GM23338 (cell line): ENCODE results near the gene CYYR1. TPM values are rescaled to one million over a fixed set of nuclear protein-coding genes. Genes with fewer than 3 reads are reported as not detected.

Experiments
- ATAC-seq: fragments of 200-7000 bp; cut with Tn5 transposase; 3 replicates; pipeline ENCODE4 v1.9.1; 2020
- DNase-seq: peaks from one replicate; pipeline ENCODE4 v3.0.0-alpha.2; 2015; ENCODE audit warnings: low spot score
- H2AFZ ChIP-seq: fragments of 200-600 bp; sonication (generic); 2 replicates; pipeline ENCODE4 v1.8.0; 2016; ENCODE audit warnings: antibody characterized with exemption, mild to moderate bottlenecking, moderate library complexity
- H3F3A ChIP-seq: fragments of 200-600 bp; sonication (generic); replicated peaks from 2 replicates; pipeline ENCODE4 v1.8.0; 2017; ENCODE audit warnings: antibody characterized with exemption, mixed run types, low read depth
- H3K27ac ChIP-seq: fragments of 200-600 bp; sonication (generic); 2 replicates; pipeline ENCODE4 v1.6.1; 2016; ENCODE audit warnings: low read depth
- H3K27me3 ChIP-seq: fragments of 200-600 bp; sonication (generic); 2 replicates; pipeline ENCODE4 v1.8.0; 2016; ENCODE audit warnings: mild to moderate bottlenecking, mixed run types, moderate library complexity; ENCODE audit not compliant: insufficient read depth
- H3K36me3 ChIP-seq: fragments of 200-600 bp; sonication (generic); 2 replicates; pipeline ENCODE4 v1.8.0; 2016; ENCODE audit warnings: mild to moderate bottlenecking; ENCODE audit not compliant: insufficient read depth
- H3K4me1 ChIP-seq: fragments of 200-600 bp; sonication (generic); 2 replicates; pipeline ENCODE4 v1.8.0; 2016; ENCODE audit warnings: mild to moderate bottlenecking, moderate library complexity; ENCODE audit not compliant: insufficient read depth
- H3K4me2 ChIP-seq: fragments of 200-600 bp; sonication (generic); 2 replicates; pipeline ENCODE4 v1.7.1; 2017; ENCODE audit warnings: mixed run types
- H3K4me3 ChIP-seq: fragments of 200-600 bp; sonication (generic); 2 replicates; pipeline ENCODE4 v1.6.1; 2016; ENCODE audit warnings: mixed run types
- H3K79me2 ChIP-seq: fragments of 200-600 bp; sonication (generic); replicated peaks from 2 replicates; pipeline ENCODE4 v1.8.0; 2017; ENCODE audit warnings: mild to moderate bottlenecking; ENCODE audit not compliant: insufficient read depth
- H3K9me2 ChIP-seq: fragments of 200-600 bp; sonication (generic); 2 replicates; pipeline ENCODE4 v1.8.0; 2017; ENCODE audit not compliant: insufficient read depth
- H4K20me1 ChIP-seq: fragments of 200-600 bp; sonication (generic); replicated peaks from 2 replicates; pipeline ENCODE4 v1.8.0; 2017; ENCODE audit warnings: mild to moderate bottlenecking; ENCODE audit not compliant: insufficient read depth
- H3K27ac Mint-ChIP-seq: 2 replicates; pipeline ENCODE4 v1.8.0; 2020; ENCODE audit warnings: inconsistent platforms, mild to moderate bottlenecking, moderate library complexity, mixed read lengths
- H3K27me3 Mint-ChIP-seq: 3 replicates; pipeline ENCODE4 v1.8.0; 2022; ENCODE audit warnings: low read depth, mild to moderate bottlenecking, moderate library complexity, mixed read lengths, inconsistent platforms; ENCODE audit not compliant: insufficient read depth, poor library complexity
- H3K36me3 Mint-ChIP-seq: 3 replicates; pipeline ENCODE4 v1.8.0; 2021; ENCODE audit warnings: low read depth, mild to moderate bottlenecking, inconsistent platforms, moderate library complexity, mixed read lengths
- H3K4me1 Mint-ChIP-seq: 3 replicates; pipeline ENCODE4 v1.8.0; 2020; ENCODE audit warnings: mild to moderate bottlenecking, inconsistent platforms, mixed read lengths
- H3K4me3 Mint-ChIP-seq: 3 replicates; pipeline ENCODE4 v1.8.0; 2021; ENCODE audit warnings: moderate library complexity, mild to moderate bottlenecking, inconsistent platforms, mixed read lengths
- H3K9me3 Mint-ChIP-seq: 3 replicates; pipeline ENCODE4 v1.8.0; 2020; ENCODE audit warnings: moderate library complexity, mild to moderate bottlenecking, inconsistent platforms, mixed read lengths
- CREB1 ChIP-seq: fragments of 250-450 bp; sonication (Bioruptor Pico); IDR thresholded peaks from 2 replicates; pipeline ENCODE4 v1.5.0; 2020; ENCODE audit warnings: low read depth, mild to moderate bottlenecking, moderate library complexity
- EZH2phosphoT487 ChIP-seq: fragments of 200-600 bp; sonication (generic); IDR thresholded peaks from one replicate; pipeline ENCODE4 v1.8.1; 2018; ENCODE audit warnings: antibody characterized with exemption; ENCODE audit not compliant: unreplicated experiment
- JUNB ChIP-seq: IDR thresholded peaks from one replicate; pipeline ENCODE4 v1.6.1; 2016; ENCODE audit warnings: antibody characterized with exemption; ENCODE audit not compliant: unreplicated experiment
- POLR2AphosphoS5 ChIP-seq: IDR thresholded peaks from 2 replicates; pipeline ENCODE4 v1.6.1; 2016; ENCODE audit warnings: antibody characterized with exemption, low read depth
- STAT1 ChIP-seq: IDR thresholded peaks from one replicate; pipeline ENCODE4 v1.6.1; 2016; ENCODE audit warnings: antibody characterized with exemption; ENCODE audit not compliant: unreplicated experiment
- polyA plus RNA-seq: library from polyadenylated mRNA; unstranded; fragments of >200 nt; fragmentation: Nextera tagmentation; extraction: Ambion mirVana; gene quantifications from 2 replicates; pipeline ENCODE4 v1.2.1, GENCODE V29; 2016
- total RNA-seq: library from RNA; depleted of rRNA; stranded (reverse); fragments of >200 nt; shearing (Covaris generic); gene quantifications from 2 replicates; pipeline ENCODE4 v1.2.3, GENCODE V29; 2014
- TF ChIP-seq, protein P1 (sequence below), 2 experiments: fragments of 200-600 bp in 1 of 2; sonication (generic) in 1 of 2; conservative IDR thresholded peaks; 2 replicates each; pipeline versions ENCODE4 v1.5.1 to v1.6.1; 2016 to 2017; ENCODE audit warnings: antibody characterized with exemption in 2 of 2, low read depth in 2 of 2, mild to moderate bottlenecking in 2 of 2, moderate library complexity in 1 of 2
- TF ChIP-seq, protein P2 (sequence below): fragments of 250-450 bp; sonication (Bioruptor Pico); IDR thresholded peaks from 2 replicates; pipeline ENCODE4 v1.5.0; 2020; ENCODE audit warnings: mild to moderate bottlenecking, moderate library complexity
- TF ChIP-seq, protein P3 (sequence below): IDR thresholded peaks from 2 replicates; pipeline ENCODE4 v1.6.1; 2016; ENCODE audit warnings: antibody characterized with exemption

Gene CYYR1
- total and polyA plus RNA-seq, 2 experiments from 2014 or later: 23.8 to 25.4 TPM

DNA sequence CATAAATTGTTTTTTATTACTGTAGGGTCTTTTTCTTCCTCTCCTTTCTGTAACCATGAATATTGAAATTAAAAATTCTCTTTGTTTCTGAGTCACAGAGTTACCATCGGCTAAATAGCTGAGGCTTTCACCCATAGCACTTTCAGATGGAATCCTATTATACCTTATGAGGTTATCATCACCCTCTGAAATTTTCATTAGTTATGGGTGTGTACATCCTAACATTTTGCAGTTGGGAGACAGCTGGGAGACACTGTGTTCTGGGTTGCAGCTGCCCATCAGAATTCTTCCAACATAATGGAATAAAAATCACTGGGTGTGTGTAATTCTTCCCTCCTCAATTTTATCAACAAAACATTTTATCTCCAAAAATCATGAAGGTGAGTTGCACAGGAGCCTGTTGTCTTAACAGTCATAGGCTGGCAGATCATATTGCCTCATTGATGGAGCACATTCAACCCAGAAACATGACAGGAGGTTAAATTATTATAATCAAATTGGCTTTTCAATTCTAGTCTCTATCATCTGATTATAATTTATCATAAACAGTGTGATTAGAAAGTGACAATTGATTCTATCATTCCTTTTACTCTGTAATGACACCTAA, 17.4 kb downstream of the CYYR1 start (continued):
- TF ChIP-seq, protein P1, sequence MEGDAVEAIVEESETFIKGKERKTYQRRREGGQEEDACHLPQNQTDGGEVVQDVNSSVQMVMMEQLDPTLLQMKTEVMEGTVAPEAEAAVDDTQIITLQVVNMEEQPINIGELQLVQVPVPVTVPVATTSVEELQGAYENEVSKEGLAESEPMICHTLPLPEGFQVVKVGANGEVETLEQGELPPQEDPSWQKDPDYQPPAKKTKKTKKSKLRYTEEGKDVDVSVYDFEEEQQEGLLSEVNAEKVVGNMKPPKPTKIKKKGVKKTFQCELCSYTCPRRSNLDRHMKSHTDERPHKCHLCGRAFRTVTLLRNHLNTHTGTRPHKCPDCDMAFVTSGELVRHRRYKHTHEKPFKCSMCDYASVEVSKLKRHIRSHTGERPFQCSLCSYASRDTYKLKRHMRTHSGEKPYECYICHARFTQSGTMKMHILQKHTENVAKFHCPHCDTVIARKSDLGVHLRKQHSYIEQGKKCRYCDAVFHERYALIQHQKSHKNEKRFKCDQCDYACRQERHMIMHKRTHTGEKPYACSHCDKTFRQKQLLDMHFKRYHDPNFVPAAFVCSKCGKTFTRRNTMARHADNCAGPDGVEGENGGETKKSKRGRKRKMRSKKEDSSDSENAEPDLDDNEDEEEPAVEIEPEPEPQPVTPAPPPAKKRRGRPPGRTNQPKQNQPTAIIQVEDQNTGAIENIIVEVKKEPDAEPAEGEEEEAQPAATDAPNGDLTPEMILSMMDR (conservative IDR thresholded peaks at IDR 0.05; ENCODE audit: low read depth in 2 of 2): no peak
- no peak for TF ChIP-seq STAT1
- TF ChIP-seq, protein P2, sequence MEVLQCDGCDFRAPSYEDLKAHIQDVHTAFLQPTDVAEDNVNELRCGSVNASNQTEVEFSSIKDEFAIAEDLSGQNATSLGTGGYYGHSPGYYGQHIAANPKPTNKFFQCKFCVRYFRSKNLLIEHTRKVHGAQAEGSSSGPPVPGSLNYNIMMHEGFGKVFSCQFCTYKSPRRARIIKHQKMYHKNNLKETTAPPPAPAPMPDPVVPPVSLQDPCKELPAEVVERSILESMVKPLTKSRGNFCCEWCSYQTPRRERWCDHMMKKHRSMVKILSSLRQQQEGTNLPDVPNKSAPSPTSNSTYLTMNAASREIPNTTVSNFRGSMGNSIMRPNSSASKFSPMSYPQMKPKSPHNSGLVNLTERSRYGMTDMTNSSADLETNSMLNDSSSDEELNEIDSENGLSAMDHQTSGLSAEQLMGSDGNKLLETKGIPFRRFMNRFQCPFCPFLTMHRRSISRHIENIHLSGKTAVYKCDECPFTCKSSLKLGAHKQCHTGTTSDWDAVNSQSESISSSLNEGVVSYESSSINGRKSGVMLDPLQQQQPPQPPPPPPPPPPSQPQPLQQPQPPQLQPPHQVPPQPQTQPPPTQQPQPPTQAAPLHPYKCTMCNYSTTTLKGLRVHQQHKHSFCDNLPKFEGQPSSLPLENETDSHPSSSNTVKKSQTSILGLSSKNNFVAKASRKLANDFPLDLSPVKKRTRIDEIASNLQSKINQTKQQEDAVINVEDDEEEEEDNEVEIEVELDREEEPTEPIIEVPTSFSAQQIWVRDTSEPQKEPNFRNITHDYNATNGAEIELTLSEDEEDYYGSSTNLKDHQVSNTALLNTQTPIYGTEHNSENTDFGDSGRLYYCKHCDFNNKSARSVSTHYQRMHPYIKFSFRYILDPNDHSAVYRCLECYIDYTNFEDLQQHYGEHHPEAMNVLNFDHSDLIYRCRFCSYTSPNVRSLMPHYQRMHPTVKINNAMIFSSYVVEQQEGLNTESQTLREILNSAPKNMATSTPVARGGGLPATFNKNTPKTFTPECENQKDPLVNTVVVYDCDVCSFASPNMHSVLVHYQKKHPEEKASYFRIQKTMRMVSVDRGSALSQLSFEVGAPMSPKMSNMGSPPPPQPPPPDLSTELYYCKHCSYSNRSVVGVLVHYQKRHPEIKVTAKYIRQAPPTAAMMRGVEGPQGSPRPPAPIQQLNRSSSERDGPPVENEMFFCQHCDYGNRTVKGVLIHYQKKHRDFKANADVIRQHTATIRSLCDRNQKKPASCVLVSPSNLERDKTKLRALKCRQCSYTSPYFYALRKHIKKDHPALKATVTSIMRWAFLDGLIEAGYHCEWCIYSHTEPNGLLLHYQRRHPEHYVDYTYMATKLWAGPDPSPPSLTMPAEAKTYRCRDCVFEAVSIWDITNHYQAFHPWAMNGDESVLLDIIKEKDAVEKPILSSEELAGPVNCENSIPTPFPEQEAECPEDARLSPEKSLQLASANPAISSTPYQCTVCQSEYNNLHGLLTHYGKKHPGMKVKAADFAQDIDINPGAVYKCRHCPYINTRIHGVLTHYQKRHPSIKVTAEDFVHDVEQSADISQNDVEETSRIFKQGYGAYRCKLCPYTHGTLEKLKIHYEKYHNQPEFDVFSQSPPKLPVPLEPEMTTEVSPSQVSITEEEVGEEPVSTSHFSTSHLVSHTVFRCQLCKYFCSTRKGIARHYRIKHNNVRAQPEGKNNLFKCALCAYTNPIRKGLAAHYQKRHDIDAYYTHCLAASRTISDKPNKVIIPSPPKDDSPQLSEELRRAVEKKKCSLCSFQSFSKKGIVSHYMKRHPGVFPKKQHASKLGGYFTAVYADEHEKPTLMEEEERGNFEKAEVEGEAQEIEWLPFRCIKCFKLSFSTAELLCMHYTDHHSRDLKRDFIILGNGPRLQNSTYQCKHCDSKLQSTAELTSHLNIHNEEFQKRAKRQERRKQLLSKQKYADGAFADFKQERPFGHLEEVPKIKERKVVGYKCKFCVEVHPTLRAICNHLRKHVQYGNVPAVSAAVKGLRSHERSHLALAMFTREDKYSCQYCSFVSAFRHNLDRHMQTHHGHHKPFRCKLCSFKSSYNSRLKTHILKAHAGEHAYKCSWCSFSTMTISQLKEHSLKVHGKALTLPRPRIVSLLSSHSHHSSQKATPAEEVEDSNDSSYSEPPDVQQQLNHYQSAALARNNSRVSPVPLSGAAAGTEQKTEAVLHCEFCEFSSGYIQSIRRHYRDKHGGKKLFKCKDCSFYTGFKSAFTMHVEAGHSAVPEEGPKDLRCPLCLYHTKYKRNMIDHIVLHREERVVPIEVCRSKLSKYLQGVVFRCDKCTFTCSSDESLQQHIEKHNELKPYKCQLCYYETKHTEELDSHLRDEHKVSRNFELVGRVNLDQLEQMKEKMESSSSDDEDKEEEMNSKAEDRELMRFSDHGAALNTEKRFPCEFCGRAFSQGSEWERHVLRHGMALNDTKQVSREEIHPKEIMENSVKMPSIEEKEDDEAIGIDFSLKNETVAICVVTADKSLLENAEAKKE (CRISPR knock-in tag): no peak

DNA sequence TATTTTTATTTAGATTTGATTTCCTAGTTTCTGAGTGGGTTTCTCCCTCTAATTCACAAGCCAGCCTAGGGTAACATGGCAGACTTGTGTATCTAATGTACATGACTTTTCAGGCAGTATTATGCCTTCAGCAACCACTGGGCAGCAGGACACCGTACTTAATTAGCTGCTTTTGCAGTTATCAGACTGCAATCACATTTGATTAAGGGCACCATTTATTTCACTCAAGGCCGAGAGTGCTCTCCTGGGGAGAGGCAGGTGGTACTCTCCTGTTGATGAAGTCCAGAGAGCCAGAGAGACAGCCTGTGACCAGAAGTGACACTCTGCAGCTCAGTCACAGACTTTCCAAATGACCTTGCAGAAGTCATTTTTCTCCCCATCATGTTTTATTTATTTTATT, 18.7 kb downstream of the CYYR1 start:
- DNase-seq: no peak
- TF ChIP-seq EZH2phosphoT487 (no peak), STAT1 (no peak), JUNB (no peak), POLR2AphosphoS5 (no peak), CREB1 (CRISPR knock-in tag) (no peak)
- TF ChIP-seq, protein P1 (conservative IDR thresholded peaks at IDR 0.05; ENCODE audit: low read depth in 2 of 2): no peak
- TF ChIP-seq, protein P3, sequence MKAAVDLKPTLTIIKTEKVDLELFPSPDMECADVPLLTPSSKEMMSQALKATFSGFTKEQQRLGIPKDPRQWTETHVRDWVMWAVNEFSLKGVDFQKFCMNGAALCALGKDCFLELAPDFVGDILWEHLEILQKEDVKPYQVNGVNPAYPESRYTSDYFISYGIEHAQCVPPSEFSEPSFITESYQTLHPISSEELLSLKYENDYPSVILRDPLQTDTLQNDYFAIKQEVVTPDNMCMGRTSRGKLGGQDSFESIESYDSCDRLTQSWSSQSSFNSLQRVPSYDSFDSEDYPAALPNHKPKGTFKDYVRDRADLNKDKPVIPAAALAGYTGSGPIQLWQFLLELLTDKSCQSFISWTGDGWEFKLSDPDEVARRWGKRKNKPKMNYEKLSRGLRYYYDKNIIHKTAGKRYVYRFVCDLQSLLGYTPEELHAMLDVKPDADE: no peak

More for the DNA sequence above, 18.7 kb downstream of the CYYR1 start:
- H3K4me3 ChIP-seq: no peak overlapping the region
- Mint-ChIP-seq H3K27ac (no peak overlapping the region), H3K9me3 (no peaks in the 10 kb centered on the region), H3K27me3 (no peaks in the 10 kb centered on the region), H3K36me3 (peaks cover 18% of the 10 kb centered on the region), H3K4me3 (no peak overlapping the region), H3K4me1 (no peaks in the 10 kb centered on the region)
- no peak overlapping the region for H3K4me2 ChIP-seq
- no peaks in the 10 kb centered on the region for H3K27me3 ChIP-seq
- no peaks in the 10 kb centered on the region for H3F3A ChIP-seq
- no peaks in the 10 kb centered on the region for H3K4me1 ChIP-seq
- 0 out of 2 replicates have a peak, but pooled peaks cover 5% of the 10 kb centered on the region for H3K79me2 ChIP-seq
- H3K36me3 ChIP-seq: no peaks in the 10 kb centered on the region
- H3K27ac ChIP-seq: no peak overlapping the region
- H3K9me2 ChIP-seq: no peaks in the 10 kb centered on the region
- no peak overlapping the region for H2AFZ ChIP-seq
- H4K20me1 ChIP-seq: no peaks in the 10 kb centered on the region; the same call in none of the 2 replicates
- ATAC-seq: no peak
